ENCODE measurements around the gene KCNIP4.

Gene KCNIP4

DNA sequence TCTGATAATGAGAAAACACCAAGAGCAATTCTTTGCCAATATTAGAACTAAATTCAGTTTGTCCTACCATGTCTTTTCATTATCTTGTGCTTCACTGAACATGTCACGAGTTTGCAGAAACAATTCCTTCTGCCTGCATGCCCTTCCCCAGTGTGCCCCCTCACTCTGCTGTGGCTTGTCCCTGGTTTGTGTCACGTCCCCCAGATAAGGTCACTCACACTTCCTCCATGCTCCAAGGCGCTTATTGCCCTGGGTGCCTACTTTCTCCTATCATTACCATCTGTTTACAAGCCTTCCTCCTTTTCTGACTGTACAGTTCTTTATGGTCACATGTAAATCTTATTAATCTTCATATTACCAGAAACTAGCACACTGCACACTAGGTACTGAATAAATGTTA lies 394.1 kb downstream of the KCNIP4 start:
- DNase-seq: no peak

DNA sequence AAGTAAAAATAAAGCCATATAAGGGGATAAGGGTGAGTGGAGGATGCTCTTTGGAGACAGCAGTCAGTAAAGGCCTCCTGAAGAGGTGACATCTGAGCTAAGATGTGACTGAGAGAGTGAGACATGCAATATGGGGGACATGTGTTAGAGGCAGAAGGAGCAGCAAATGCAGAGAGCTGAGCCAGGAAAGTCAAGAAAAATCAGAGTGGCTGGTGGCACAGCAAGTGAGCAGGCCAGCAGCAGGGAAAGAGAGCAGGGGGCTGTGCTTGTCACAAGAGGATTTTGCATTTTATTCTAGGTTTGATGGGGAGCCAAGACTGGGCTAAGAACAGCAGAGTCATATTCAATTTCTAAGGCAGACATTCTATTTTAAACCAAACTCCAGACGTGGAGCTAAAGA lies 394.5 kb downstream of the KCNIP4 start:
- no peak for DNase-seq

DNA sequence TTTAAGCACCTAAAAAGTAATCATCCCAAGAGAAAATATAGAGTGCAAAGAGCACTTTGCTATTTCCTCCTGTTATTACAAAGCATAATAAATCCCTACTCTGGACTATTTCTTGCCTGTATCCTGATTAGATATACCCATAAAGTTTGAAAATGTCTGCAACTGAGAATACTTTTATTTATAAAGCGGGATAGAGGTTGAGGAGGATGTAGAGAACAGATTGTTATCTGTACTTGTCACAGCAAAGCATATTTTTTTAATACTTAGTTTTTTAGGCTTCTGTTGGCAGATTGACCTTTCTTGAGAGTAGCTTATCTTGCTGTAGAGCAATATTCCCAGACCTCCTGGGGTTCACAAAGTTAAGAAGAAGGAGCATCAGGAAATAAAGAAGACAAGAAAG lies 396.1 kb downstream of the KCNIP4 start:
- no peak for DNase-seq

DNA sequence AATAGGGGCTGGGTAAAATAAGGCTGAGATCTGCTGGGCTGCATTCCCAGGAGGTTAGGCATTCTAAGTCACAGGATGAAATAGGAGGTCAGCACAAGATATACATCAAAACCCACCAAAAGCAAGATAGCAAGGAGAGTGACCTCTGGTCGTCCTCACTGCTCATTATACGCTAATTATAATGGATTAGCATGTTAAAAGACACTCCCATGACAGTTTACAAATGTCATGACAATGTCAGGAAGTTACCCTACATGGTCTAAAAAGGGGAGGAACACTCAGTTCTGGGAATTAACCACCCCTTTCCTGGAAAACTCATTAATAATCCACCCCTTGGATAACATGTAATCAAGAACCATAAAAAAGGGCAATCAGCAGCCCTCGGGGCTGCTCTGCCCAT lies 403.6 kb downstream of the KCNIP4 start:
- DNase-seq: no peak

DNA sequence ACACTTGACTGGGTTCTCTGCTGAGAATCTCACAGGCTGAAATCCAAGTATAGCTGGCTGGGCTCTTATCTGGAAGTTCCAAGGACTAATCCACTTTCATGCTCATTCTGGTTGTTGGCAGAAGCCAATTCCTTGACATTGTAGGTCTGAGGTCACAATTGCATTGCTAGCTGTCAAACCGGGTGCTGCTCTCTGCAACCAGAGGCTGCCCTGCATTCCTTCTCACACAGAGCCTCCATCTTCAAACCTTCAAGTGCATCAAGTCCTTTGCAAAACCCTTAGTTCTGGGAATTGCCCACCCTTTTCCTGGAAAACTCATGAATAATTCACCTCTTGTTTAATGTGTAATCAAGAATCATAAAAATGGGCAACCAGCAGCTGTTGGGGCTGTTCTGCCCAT lies 404.2 kb downstream of the KCNIP4 start:
- DNase-seq: no peak

DNA sequence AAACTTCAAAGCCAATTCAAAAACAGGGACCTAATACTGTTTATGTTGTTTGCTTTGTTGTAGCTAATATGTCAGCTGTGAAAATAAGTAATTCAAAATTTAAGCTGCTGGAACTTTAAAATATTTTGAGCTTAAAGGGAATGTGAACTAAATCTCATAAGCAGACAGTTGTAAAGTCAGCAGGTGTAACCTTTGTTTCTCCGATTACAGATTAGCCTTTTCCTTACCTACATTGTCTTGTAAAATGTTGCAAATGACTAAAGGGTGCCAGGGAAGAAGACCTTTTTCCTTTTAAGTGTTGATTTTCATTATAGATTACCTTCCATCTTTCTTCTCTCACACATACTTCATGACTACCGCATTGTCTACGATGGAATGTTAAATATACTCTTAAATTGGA lies 405.1 kb downstream of the KCNIP4 start:
- DNase-seq: no peak

DNA sequence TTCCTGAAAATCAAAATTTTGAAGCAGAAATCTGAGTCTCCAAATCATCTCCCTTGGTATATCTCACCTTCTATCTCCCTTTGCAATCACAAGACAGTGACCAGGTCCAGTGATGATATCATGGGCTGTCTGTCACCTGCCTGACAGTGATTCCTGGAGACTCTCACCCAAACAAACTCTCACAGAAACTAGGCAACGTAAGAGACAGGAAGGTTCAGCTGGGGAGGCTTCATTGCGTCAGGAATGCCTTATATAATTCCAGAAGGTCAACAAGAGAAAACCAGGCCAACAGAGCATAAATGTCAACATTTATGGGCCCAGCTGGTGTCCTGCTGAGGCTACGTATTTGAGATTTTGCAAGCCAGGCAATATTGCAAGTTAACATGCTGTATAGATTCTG lies 412.7 kb downstream of the KCNIP4 start:
- DNase-seq: no peak

DNA sequence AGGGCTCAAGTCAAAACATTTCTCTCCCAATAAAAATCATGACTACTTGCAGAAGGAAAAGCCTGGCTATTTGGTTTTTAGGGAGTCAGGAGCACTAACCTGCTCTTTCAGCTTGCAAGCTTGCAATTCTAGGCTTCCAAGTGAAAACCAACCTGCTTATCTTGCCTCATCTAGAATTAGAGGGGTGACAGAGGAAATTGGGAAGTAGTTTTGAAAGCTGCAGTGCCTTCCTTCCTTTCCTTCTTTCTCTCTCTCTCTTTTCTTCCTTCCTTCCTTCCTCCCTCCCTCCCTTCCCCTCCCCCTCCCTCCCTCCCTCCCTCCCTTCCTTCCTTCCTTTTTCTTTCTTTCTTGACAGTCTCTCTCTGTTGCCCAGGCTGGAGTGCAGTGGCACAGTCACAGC lies 417.5 kb downstream of the KCNIP4 start:
- DNase-seq: no peak

DNA sequence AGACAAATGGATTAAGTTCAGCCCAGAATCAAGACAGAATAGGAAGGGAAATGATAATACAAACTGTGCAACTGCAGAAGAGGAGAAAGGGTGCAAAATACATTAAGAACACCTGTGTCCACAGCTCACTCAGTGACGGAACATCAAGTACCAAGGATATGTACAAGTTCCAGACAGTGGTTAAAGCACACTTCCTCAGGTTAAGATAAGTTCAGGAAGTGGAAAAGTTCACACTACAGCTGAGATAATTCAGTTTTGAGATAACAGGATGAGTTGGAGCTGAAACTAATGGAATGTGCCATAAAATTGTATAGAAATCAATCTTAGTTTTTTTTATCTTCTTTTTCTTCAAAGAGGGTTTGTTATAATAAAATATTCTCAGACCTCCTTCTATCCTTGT lies 419.4 kb downstream of the KCNIP4 start:
- no peak for DNase-seq

DNA sequence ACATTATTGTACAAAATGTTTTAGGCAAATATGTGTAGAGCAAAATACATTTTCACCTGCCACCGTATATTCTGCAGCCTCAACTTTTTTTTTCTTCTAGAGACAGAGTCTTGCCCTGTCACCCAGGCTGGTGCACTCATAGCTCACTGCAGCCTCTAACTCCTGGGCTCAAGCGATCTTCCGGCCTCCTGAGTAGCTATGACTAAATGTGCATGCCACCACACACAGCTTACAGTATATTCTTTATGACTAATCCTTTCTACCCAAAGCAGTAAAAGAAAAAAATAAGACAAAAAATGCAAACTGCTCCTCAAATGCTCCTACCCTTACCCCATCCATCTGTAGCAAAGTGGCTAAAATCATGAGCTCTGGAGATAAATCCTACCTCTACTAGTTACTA lies 426.3 kb downstream of the KCNIP4 start:
- no peak for DNase-seq

DNA sequence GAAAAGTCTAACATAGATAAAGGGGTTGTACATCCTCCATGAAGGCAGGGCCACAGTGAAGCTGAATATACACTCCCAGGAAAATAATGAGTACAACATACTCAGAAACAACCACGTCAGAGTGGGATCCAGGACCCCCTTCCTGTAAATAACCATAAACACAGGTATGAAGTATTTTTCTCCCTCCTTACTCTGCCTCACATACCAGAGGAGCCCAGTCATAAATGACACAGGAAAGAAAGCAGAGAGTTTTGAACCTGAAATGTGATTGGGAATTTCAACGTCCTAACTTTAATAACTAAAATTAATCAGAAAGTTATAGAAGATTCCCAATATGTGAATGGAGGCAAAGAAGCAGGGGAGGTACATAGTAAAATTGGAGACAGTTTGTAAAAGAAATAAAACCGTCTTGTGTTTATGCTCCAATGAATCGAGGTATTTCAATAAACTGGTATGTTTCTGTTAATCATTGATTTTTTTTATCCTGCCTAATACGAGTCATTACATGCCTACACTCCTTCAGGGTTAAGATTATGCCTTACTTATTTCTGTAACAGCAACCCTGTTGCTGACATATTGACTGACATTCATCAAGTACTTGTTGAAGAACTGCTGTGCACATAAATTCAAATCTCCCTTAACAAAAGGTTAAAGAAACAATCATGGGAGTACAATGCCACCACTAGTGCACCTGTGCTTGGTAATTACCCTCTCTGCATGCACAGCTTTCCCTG lies 431.3 kb downstream of the KCNIP4 start:
- DNase-seq: no peak

DNA sequence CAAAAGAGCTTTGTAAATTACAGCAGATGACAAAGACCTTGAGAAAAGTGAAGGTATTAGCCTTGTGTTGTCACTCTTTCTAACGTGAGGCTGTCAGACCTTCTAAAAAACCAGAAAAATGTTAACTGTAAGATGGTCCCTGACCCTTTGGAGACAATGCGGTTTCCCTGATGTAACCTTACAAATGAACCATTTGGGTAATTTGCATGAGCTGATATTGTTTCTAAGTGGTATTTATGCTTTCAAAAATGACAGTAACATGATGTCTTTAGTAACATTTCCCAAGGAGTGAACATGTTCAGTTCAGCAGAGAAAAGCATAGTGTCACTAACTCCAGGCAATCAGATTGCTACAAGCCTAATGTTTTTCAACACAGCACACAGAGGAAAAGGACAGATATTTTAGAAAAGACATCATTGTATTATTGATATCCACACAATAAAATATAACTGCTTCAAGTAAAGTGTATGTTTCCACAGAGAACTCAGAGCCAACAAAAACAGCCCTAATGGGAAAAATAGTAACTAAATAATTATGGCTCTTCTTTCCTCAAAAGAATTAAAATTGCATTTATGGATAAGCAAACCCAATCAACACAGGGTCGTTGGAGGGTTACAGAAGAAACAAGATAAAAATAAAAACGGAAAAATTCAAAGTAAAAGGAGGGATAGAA lies 434.4 kb downstream of the KCNIP4 start:
- no peak for DNase-seq

DNA sequence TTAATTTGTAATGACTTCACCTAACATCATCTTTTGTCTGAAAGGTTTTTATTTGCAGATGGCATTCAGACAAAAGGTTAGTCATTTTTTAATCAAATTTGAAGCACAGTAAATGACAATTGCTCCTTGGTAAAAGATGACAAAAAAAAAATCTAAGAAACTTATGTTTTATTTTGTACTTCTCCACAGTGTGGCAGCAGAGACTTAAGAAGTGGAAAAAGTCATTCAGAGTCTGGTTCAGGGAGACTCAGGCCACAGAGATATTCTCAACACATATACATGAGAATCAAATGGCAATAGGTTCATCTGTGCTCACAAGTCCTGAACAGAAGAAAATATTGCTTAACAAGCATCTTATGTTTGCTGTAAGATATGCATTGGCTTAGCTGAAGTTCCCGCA lies 436.2 kb downstream of the KCNIP4 start:
- no peak for DNase-seq

DNA sequence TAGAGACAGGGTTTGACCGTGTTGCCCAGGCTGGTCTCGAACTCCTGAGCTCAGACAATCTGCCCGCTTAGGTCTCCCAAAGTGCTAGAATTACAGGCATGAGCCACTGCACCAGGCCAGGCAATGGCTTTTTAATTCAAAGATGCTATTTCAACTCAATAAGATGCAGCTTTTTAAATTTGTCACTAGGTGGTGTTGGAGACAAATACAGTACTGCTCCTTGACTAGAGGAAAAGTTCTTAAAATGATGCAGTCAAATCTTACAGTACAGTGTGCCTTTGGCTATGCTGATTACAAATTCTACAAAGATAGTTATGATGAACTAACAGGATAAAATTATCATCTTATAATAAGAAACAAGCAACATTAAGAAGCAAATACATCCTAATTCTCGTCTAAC lies 441.1 kb downstream of the KCNIP4 start:
- DNase-seq: no peak

DNA sequence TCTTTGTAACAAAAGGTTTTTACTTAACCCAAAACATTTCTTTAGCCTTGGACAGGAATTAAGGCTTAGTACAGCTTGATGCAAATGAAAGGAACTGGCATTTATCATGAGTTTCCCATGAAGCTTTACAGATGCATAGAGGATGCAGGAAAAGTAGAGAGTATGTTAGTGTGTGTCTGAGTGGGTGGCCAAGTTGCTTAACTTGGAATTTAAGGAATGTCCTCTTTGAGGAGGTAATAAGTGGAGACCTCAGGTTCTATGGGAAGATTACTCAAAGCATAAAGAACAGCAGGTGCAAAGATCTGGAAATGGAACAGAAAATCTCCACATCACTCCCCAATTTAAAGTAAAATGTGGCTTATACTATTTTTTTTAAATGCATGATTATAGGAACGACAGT lies 457.9 kb downstream of the KCNIP4 start:
- DNase-seq: no peak

DNA sequence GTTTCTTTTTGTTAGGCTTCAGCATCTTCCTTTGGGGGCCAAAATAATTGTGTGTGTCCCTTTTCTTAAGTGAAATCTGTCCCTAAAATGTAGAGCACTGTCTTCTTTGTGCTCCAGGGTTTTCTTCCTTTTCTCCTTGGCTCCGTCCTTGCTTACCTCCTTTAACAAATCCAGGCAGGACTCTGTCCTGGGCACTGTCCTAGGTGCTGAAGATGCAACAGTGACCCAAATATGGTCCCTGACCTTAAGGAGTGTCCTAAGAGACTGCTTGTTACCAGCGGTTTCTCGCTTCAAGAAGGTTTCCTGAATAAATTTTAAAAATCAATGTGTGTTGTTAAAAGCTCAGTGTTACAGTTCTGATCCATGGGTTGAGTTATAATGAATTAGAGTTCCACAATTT lies 471.8 kb downstream of the KCNIP4 start:
- no peak for DNase-seq

DNA sequence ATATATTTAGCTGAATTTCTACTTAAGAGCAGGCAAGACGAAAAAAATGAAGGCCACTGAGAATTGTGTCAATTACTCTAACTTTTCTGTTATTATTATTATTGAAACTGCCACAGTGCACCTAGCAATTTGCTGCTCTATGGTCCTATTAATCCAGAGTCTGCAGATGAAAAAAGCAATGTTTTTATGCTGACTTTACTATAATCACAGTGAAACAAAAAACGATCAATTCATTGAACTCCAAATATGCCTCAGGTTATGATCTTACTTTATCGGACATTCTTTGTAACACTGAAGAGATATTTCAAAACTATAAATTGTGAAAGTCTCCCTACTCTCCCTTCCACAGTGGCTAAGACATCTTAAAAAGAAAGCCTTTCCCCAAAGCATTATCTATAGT lies 474.4 kb downstream of the KCNIP4 start:
- no peak for DNase-seq

DNA sequence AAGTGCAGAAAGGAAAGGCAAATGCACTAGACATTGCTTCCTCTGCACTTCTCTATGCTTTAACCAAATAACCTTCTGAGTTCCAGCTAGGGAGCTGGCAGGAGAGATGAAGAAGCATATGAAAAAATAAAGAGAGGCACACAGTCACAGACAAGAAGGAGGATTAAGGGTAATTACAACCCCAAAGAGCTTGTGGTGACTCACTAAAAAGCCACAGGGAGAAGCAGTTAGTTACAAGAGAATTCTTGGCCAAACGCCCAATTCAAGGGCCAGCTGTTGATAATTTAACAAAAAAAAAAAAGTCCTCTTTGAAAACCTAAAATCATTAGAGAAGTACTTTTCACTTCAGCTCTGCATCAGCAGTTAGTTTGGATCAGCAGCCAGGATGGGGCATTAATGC lies 478.0 kb downstream of the KCNIP4 start:
- no peak for DNase-seq

DNA sequence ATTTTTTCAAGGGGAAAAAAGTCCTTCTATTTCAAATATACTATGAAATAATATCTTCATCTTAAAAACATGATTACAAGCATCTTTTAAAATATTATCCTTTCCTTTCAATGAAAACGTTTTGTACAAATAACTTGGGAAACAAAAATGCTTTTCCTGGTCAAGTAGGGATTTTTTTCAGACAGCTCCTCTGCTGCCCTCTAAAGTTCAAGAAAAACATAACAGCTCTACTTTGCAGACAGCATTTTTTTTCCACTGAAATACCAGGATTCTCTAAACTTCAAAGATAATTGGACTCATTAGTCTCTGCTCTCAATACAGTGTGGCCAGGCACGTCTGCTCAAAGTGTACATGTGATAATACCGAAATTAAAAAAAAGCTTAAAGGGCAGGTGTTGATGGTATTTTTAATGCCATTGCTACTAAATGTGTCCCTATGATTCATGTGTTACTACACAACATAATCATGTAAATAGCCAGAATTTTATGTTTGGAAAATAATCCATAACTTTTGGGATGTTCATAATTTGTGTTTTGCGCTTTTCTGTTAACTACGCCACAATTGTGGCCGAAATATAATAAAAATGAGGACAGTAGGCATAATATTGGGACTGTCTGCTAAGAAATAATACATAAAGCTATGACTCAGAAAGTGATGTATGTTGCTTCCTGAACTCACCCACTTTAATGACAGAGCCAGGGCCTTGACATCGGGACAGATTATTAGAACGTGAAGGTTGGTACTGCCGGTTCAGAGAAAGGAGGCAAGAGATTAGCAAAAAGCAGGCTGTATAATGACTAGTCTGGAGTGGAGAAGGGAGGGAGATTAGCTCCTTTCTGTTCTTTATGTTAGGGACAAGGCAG lies 478.9 kb downstream of the KCNIP4 start:
- DNase-seq: no peak

DNA sequence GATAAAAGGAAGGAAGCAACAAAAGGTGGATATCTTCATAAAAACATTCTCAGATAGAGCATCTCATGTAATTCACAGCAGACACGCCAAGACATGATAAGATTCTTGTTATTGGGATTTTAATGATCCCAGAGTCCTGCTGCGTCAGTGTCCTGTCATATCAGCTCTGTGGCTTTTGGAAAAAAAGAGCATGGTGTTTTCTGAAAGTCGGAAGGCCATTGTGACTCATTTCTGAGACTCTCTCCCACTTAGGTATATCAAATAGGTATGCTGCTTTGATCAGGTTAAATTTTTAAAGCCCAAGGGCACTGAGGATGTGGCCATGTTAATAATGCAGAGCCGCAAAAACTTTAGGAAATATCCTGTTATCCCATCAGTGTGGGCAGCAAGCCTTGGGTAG lies 481.0 kb downstream of the KCNIP4 start:
- no peak for DNase-seq

DNA sequence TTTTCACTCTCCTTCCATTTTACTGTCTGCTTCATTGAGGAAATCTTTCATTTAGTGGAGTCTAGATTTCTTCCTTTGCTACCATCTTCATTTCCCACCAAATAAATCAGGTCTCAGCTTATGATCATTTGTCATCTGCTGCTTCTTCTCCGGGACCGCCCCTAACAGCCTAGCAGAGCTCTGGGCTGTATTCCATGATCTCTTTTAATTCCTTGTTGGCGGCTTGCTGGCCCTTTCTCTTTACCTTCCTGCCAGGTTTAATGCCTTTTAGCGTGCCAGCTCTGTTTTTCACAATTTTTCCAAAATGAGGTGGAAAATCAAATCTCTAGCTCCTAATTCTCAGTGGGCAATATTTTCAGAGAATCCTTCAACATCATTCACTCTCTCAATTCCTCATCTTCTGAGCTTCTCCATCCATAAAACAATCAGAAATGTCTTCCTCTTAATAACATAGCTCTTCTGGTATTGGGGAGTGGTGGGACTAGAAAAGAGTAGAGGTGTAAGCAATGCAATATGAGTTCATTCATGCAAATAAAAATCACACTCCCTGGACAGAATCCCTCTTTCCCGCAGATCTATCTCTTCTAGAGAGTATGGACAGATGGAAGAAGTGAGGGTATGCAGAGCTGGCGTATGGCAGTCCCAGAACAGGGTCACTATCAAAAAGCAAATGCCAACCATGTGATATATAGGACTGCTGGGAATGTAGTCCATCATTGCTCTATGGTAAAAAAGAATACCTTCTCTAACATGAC lies 491.3 kb downstream of the KCNIP4 start:
- no peak for DNase-seq

DNA sequence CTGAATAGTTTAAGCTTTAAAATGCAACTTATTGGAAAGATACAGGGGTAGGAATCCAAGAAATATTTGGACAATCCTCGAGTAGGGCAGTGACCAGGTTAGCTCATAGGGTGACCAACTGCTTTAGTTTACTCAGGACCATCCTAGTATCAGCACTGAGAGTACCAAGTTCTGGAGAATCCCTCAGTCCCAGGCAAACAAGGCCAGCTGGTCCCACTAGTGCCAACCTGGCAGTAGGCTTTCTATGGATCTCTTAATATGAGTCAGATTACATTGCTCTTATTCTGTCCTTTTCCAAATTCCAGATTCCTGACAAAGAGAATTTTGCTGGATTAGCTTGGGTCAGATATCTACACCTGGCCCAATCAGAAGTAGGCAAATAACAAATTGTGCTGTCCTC lies 493.7 kb downstream of the KCNIP4 start:
- DNase-seq: no peak

DNA sequence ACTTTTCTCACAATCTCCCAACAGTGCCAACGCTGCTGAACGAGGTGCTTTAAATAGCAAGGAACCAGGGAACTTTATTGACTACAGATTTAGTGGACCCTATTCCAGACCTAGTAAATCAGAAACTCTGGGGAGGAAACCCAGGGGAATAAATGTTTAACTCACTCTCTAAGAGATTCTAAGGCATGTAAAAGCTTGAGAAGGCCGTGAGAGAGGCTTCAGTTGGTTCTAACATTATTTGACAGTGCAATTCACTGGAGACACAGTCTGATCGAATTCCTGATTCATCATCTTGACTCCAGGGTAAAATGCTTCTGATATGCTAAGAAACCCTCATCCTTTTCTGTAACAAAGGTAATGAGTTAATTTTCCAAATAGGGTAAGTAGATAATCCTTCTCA lies 494.4 kb downstream of the KCNIP4 start:
- no peak for DNase-seq

Measured in NCI-H446 treated with DMSO at 0.1 percent for 48 hours (cell line).